ENCODE measurements around the gene MARCHF10. TPM values are rescaled to one million over a fixed set of nuclear protein-coding genes. Genes with fewer than 3 reads are reported as not detected.
A peak's percentile ranks its signal among the peaks of the same experiment; 100 is the strongest.

MARCHF10 gene
- total and polyA plus RNA-seq, 8 donors: 0.20 to 0.77 (median 0.41) TPM; not detected in 3

- H3K9me3 ChIP-seq: no peaks in the 10 kb centered on the region
- TF ChIP-seq CTCF (IDR thresholded peaks at IDR 0.05): no peak
- 73 to 76% methylated on average over 15 of the region's 15 CpGs for WGBS, 2 donors
- FAIRE-seq (no peak), DNase-seq (no peak), ATAC-seq (peak in 1 of 4 donors; percentile 24)
- no peaks in the 10 kb centered on the region for H3K4me1 ChIP-seq
- H3K36me3 ChIP-seq: no peaks in the 10 kb centered on the region
- H3K27me3 ChIP-seq: no peaks in the 10 kb centered on the region
- peak overlapping the region in 1 of 4 donors; percentile 71 for H3K27ac ChIP-seq
- H3K4me3 ChIP-seq: no peak overlapping the region
- intact Hi-C loops (cut with DNase I): no loop called here
Measured at GRCh38 chr17:62821189-62822079, 13.3 kb upstream of the MARCHF10 start.

- 26 to 31% methylated on average over 12 of the region's 12 CpGs for WGBS, 2 donors
- Histone ChIP-seq H3K27me3 (no peaks in the 10 kb centered on the region), H3K4me1 (no peaks in the 10 kb centered on the region), H3K4me3 (no peak overlapping the region), H3K9me3 (no peaks in the 10 kb centered on the region), H3K36me3 (no peaks in the 10 kb centered on the region), H3K27ac (peak overlapping the region in 3 of 4 donors; percentile 63 to 71 (median 66))
- intact Hi-C loops (cut with DNase I): no loop called here
- no peak for FAIRE-seq
- no peak for TF ChIP-seq CTCF (IDR thresholded peaks at IDR 0.05)
- ATAC-seq: peak; percentile 88 to 94 (median 92)
- peak in 5 of 6 donors; percentile 44 to 60 (median 49) for DNase-seq
Measured at GRCh38 chr17:62819511-62820221, 11.6 kb upstream of the MARCHF10 start.

- Histone ChIP-seq H3K9me3 (no peaks in the 10 kb centered on the region), H3K36me3 (no peaks in the 10 kb centered on the region), H3K4me1 (no peaks in the 10 kb centered on the region), H3K27me3 (no peaks in the 10 kb centered on the region), H3K27ac (no peak overlapping the region), H3K4me3 (no peak overlapping the region)
- no peak for TF ChIP-seq CTCF (IDR thresholded peaks at IDR 0.05)
- FAIRE-seq: no peak
- intact Hi-C loops (cut with DNase I): no loop called here
- no peak for ATAC-seq
- WGBS, 2 donors: 86 to 89% methylated on average over 7 of the region's 7 CpGs
- no peak for DNase-seq
Measured at GRCh38 chr17:62818526-62818925, 10.4 kb upstream of the MARCHF10 start.

- FAIRE-seq (no peak), DNase-seq (no peak), ATAC-seq (no peak)
- WGBS, 2 donors: 41 to 43% methylated on average over 6 of the region's 6 CpGs
- intact Hi-C loops (cut with DNase I): no loop called here
- no peaks in the 10 kb centered on the region for H3K36me3 ChIP-seq
- TF ChIP-seq CTCF (IDR thresholded peaks at IDR 0.05): no peak
- H3K4me3 ChIP-seq: no peak overlapping the region
- H3K9me3 ChIP-seq: no peaks in the 10 kb centered on the region
- H3K4me1 ChIP-seq: no peaks in the 10 kb centered on the region
- H3K27ac ChIP-seq: no peak overlapping the region
- no peaks in the 10 kb centered on the region for H3K27me3 ChIP-seq
Measured at GRCh38 chr17:62816282-62816839, 8.2 kb upstream of the MARCHF10 start.

Measured in pancreas (tissue), 10 donors.